ENCODE data around the gene NAA80. TPM values are rescaled to one million over a fixed set of nuclear protein-coding genes. Genes with fewer than 3 reads are reported as not detected.
A peak's percentile ranks its signal among the peaks of the same experiment; 100 is the strongest.

Gene NAA80
- total RNA-seq (2016; rRNA removed; fragmentation: Illumina TruSeq; extraction: Trizol) (1.5 and 3.4 TPM in 2 replicates), polyA plus RNA-seq (2011; rRNA removed) (8.7 and 13.1 TPM in 2 replicates), polyA minus RNA-seq (2011; rRNA and poly(A)+ RNA removed; ENCODE audit: low replicate concordance) (20.9 and 56.7 TPM in 2 replicates), Bru-seq, nascent RNA (percentile 49 among the genes with signal in this experiment), BruChase-seq, experiment 1, labeled RNA remaining after a 6-hour chase (percentile 66 among the genes with signal in this experiment), BruChase-seq, experiment 2, labeled RNA remaining after a 2-hour chase (percentile 60 among the genes with signal in this experiment)
- total RNA-seq (2016; cell fraction: cytosol; rRNA removed; fragmentation: Illumina TruSeq; extraction: Trizol; ENCODE audit: low read depth) = 1.2 and 1.4 TPM in 2 replicates
- 1.9 and 4.5 TPM in 2 replicates for total RNA-seq (2016; cell fraction: insoluble cytoplasmic fraction; rRNA removed; fragmentation: Illumina TruSeq; extraction: Trizol)
- total RNA-seq (2016; cell fraction: membrane; rRNA removed; fragmentation: Illumina TruSeq; extraction: Trizol) = 1.7 and 3.0 TPM in 2 replicates
- 6.5 and 6.8 TPM in 2 replicates for total RNA-seq (2016; cell fraction: nucleus; rRNA removed; fragmentation: Illumina TruSeq; extraction: Trizol)
- polyA plus RNA-seq (2011; cell fraction: cytosol; rRNA removed) = 3.4 and 5.0 TPM in 2 replicates
- polyA plus RNA-seq (2011; cell fraction: nucleus; rRNA removed) = 46.7 and 51.7 TPM in 2 replicates
- polyA plus RNA-seq (2012) = 5.2 and 6.1 TPM in 2 replicates
- 2.4 and 3.7 TPM in 2 replicates for polyA plus RNA-seq (2016; cell fraction: cytosol; fragmentation: Illumina TruSeq; extraction: Trizol; ENCODE audit: low read depth)
- polyA plus RNA-seq (2016; cell fraction: insoluble cytoplasmic fraction; fragmentation: Illumina TruSeq; extraction: Trizol; ENCODE audit: low read depth) = 4.3 and 5.4 TPM in 2 replicates
- polyA plus RNA-seq (2016; cell fraction: membrane; fragmentation: Illumina TruSeq; extraction: Trizol; ENCODE audit: low read depth) = 5.1 and 5.3 TPM in 2 replicates
- polyA plus RNA-seq (2016; cell fraction: nucleus; fragmentation: Illumina TruSeq; extraction: Trizol; ENCODE audit: insufficient read depth, low read depth) = 23.1 and 24.6 TPM in 2 replicates
- polyA minus RNA-seq (2011; cell fraction: cytosol; rRNA and poly(A)+ RNA removed) = 2.0 and 2.9 TPM in 2 replicates
- polyA minus RNA-seq (2011; cell fraction: nucleus; rRNA and poly(A)+ RNA removed) = 15.7 and 16.0 TPM in 2 replicates
- long read RNA-seq, experiment 1, partial matches to known transcripts = 0 of 2 reads
- long read RNA-seq, experiment 1, other reads (novel, unspliced or antisense) = 0 of 2 reads
- long read RNA-seq, experiment 2, partial matches to known transcripts = 0 of 7 reads
- long read RNA-seq, experiment 2, other reads (novel, unspliced or antisense) = 2 of 7 reads

- Histone ChIP-seq H3K27ac (ENCODE audit: extremely low read length, insufficient read depth, low read length) (peak within 1 kb of the TSS; percentile 87), H2AFZ (ENCODE audit: low read length) (no peak within 1 kb of the TSS), H3K79me2 (ENCODE audit: insufficient read depth, low read length) (peaks cover 36% of the 10 kb centered on the region), H3K27me3 (ENCODE audit: control insufficient read depth in 1 of 2, insufficient read depth in 2 of 2, low read length in 2 of 2) (no peaks in the 10 kb centered on the region; a peak in 1 of 5 replicates), H4K20me1 (ENCODE audit: insufficient read depth, low read length) (peaks cover 11% of the 10 kb centered on the region), H3K36me3 (replicated peaks in 1 of 2; ENCODE audit: control insufficient read depth in 1 of 2, insufficient read depth in 2 of 2, low read length in 2 of 2) (peaks cover 1 to 3% of the 10 kb centered on the region in 2 experiments; a peak in 2 of 5 replicates), H3K4me2 (ENCODE audit: low read depth, low read length) (peak within 1 kb of the TSS; percentile 87), H3K9ac (ENCODE audit: insufficient read depth, low read depth, low read length) (peak within 1 kb of the TSS; percentile 79), H3K4me1 (ENCODE audit: insufficient read depth, low read length) (peaks cover 52% of the 10 kb centered on the region), H3K4me3 (replicated peaks in 1 of 3; ENCODE audit: insufficient read depth in 1 of 3, low read depth in 2 of 3, low read length in 3 of 3) (peak within 1 kb of the TSS; percentile 66 to 91 (median 89)), H3K9me3 (ENCODE audit: low read length) (no peaks in the 10 kb centered on the region)
- ChIA-PET CTCF (ENCODE audit: low intra/inter-chr PET ratio, low total read pairs) (interaction anchor here (1.5 kb wide), 1 partner anchor 23 kb away, joined by 3 read pairs; no protein-coding TSS in a partner anchor), POLR2A (interaction anchor here (0.5 to 7.9 kb wide), 25 partner anchors 8 to 104 kb away, joined by 3 to 222 read pairs (median 6); partner anchors contain the start of genes CYB561D2, GNAI2, HYAL2 and LSMEM2)
- BruUV-seq (replicated peaks) = no TSS peak
- ATAC-seq (peak; percentile 53), FAIRE-seq (no peak), DNase-seq (ENCODE audit: low spot score) (no peak)
- in situ Hi-C loops (cut with HindIII; ENCODE audit: extremely low pct_ligation_motif_present, low pct_unique_long_range_greater_than_20kb) = no loop called here
- under 1% methylated on average over 22 of the region's 61 CpGs for WGBS (ENCODE audit: low lambda C conversion rate)
- intact Hi-C loops (cut with micrococcal nuclease; ENCODE audit: unreplicated experiment) = loop anchor here (1.0 kb wide), 1 partner anchor 22 kb away; no protein-coding TSS in a partner anchor
- no peak for TF ChIP-seq TRIM22 (IDR thresholded peaks at IDR 0.05)
- TF ChIP-seq RNF2 (conservative IDR thresholded peaks at IDR 0.05; ENCODE audit: low read depth) = 0 out of 2 replicates have a peak, but pooled peaks have one; percentile 34
- no peak for TF ChIP-seq SOX5 (CRISPR knock-in tag; IDR thresholded peaks at IDR 0.05; ENCODE audit: borderline replicate concordance)
- no peak for TF ChIP-seq ATF2 (CRISPR knock-in tag; IDR thresholded peaks at IDR 0.05)
- TF ChIP-seq ARNT2 (CRISPR knock-in tag; IDR thresholded peaks at IDR 0.05; ENCODE audit: low read depth) = peak; percentile 88
- TF ChIP-seq ZBTB3 (CRISPR knock-in tag; IDR thresholded peaks at IDR 0.05; ENCODE audit: borderline replicate concordance, low read depth) = no peak; the same call in 1 of the 2 replicates
- no peak for TF ChIP-seq FLYWCH1 (CRISPR knock-in tag; IDR thresholded peaks at IDR 0.05)
- TF ChIP-seq ZXDC (CRISPR knock-in tag; IDR thresholded peaks at IDR 0.05) = no peak; the same call in none of the 2 replicates
- no peak for TF ChIP-seq PHB2 (IDR thresholded peaks at IDR 0.05; ENCODE audit: partially characterized antibody)
- TF ChIP-seq FOXO1 (CRISPR knock-in tag; IDR thresholded peaks at IDR 0.05) = 0 out of 2 replicates have a peak, but pooled peaks have one; percentile 38
- TF ChIP-seq MIXL1 (CRISPR knock-in tag; IDR thresholded peaks at IDR 0.05) = peak; percentile 35; the same call in 1 of the 2 replicates
- TF ChIP-seq MED8 (CRISPR knock-in tag; IDR thresholded peaks at IDR 0.05; ENCODE audit: insufficient replicate concordance) = no peak
Measured at GRCh38 chr3:50298836-50299637, at the start of gene NAA80, which contains the start of gene HYAL3. Gene NAA80 (minus strand): TSS chr3:50299405. CDS start chr3:50297463, 1,942 bp downstream. Gene HYAL3 (minus strand): TSS chr3:50299405. CDS start chr3:50295602, 3,803 bp downstream.
